GM21717 (cell line): ENCODE results near the gene FCRL2.

Source experiments
- ATAC-seq: cut with Tn5 transposase; IDR thresholded peaks from one replicate; pipeline ENCODE4 v1.9.1; 2021; ENCODE audit warnings: mild to moderate bottlenecking, moderate library complexity; ENCODE audit not compliant: unreplicated experiment

FCRL2 gene, protein sequence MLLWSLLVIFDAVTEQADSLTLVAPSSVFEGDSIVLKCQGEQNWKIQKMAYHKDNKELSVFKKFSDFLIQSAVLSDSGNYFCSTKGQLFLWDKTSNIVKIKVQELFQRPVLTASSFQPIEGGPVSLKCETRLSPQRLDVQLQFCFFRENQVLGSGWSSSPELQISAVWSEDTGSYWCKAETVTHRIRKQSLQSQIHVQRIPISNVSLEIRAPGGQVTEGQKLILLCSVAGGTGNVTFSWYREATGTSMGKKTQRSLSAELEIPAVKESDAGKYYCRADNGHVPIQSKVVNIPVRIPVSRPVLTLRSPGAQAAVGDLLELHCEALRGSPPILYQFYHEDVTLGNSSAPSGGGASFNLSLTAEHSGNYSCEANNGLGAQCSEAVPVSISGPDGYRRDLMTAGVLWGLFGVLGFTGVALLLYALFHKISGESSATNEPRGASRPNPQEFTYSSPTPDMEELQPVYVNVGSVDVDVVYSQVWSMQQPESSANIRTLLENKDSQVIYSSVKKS

DNA sequence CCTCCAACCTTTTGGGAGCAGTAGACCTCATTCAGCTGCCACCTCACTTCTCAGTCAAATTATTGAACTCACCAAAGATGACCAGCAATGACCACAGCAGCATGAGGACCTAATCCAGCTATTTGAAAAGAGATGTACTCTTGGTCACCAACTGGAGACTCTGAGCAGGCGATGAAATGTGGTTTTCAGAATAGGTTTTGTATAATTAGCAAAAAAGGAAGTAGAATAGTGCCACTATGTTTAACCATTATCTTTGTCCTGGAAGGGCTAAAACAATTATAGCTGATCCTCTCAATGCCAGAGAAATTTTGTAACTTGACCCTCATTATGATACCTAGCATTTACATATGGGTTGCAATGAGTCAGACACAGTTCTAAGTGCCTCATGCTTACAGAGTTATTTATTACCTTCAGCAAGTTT, at the start of gene FCRL2:
TSS of gene FCRL2 (minus strand) at position 162 of the 421 bp plus-strand sequence. CDS start at position 103, 59 bp downstream.
- ATAC-seq, result peak; percentile 55

DNA sequence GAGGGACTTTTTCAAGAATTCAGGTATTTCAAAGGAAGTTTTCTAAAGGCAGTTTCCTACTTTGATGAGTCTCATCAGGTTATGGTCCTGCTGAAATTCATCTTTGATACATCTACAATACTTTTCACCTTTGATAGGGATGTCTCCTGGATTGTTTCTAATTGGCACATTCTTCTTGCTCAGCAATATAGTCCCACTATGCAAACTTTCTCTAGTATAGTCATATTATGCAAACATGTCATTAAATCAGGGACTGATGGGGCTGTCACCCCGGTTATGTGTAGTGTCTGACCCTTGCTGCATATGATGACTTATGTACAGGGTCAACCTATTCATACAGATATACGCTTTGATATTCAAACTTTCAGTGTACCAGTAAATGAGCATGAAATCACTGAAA, 43.4 kb upstream of the FCRL2 start:
- ATAC-seq, result no peak

DNA sequence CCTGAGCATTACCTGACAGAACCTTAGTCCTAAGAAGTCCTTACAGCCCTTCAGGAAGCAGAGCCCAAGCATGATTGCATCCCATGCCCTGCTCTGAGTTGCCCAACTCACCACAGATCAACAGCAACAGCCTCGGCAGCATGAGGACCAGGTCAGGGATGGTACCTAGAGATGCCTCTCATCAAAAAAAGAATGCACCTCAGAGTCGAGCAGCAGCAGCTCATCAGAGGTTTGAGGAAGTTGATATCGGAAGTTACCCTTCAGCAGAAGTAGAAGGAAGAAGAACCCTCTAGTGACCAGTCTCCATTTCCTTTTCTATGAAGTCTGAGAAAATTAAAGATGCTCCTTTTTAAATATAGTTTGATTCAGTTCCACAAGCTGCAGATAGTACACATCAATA, 43.0 kb upstream of the FCRL2 start, which contains the start of gene FCRL1:
TSS of gene FCRL1 (minus strand) at position 225 of the 400 bp plus-strand sequence. CDS start at position 142, 83 bp downstream.
- no peak for ATAC-seq

DNA sequence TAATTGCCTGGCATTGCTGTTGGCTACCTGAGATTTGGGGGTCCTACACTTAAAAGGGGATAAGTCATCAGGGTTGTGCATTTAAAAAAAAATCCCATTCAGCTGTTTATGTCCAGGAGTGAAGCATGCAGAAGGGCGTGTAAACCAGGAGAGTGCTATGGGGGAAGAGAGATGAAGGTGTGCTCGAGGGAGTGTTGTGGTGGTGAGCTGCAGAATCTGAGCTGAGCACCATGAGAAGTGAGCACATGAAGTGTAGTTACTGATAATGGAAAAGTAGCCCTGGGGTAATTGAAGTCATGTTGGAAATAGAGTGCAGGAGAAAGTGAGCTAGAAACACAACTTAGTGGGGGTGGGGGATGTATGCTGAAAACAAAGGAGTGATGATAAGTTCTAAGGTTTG, 42.3 kb upstream of the FCRL2 start:
- no peak for ATAC-seq

DNA sequence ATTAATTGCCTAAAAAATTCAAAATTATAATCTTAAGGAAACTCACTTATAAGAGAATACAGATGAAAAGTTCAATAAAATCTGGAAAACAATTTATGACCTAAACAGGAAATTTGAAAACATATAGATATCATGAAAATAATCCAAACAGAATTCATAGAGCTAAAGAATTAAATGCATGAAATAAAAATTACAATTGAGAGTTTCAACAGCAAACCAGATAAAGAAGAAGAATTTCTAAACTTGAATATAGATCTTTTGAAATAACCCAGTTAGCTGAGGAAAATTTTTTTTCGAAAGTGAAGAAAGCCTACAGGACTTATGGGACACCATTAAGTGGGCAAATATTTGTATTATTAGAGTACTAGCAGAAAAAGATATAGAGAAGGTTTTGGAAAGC, 36.3 kb upstream of the FCRL2 start:
- ATAC-seq, result no peak

DNA sequence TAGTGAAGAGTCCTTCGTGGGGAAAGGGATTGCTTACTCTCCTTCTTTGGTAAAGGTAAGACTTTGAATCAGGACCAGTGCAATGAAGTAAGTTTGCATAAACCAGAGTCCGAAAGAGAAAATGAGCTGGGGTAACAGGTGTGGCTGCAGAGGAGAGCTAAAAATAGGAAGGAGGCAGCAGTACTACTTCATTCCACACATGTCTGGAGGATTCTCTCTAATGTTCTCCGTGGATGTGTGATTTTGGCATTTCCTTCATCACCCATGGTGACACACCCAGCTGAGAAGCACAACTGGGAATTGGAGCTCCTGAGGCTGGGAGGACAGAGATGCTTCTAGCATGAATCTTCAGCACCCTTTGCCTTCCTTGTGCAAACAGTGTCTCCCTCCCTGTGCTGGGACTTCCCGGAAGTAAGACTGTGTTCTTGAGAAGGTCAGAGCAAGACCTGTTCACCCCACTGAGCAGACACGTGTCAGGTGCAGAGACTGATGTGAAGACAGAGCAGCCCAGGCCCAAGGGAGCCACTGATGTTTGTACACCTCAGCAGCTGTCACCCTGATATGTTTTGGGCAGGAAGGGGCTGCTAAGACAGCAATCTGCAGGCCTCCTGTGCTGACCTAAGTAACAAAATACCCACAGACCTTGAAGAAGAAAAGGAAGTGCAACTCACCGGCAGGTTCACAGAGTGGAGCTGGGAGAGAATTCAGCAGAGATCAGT, 29.7 kb upstream of the FCRL2 start:
- ATAC-seq, result peak; percentile 84

DNA sequence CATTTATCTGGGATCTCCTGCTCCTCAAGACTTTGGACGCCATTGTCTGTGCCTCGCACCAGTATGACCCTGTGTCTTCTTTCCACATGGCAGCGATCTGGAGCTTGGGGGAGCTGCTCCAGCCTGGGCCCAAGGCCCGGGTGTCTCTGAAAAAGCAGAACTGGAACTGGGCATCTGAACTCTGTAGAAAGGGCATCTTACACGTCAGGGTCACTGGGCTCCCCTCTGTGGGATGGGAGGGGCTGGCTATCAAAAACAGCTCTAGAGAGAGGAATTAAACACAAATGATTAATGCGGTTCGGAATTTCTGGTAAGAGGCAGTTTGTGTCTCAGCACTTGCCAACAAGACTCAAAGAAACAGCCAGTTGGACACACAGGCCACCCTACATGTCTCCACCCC, 26.9 kb upstream of the FCRL2 start:
- no peak for ATAC-seq

DNA sequence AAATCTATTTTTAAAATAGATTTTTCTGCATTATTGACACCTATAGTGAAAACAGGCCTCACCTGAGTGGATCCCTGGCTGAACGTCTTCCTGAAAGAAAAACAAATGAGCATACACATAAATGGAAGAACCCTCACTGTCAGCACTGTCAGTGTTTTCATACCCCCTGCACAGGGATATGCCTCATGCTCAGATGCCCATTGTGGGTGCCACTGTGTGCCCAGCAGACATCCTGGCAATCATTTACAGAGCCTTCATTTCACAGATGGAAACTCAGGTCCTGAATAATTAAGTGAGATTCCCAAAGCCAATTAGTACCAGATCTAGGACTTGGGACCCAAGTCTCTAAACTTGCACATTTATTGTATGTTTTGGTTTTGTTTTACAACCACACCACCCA, 23.1 kb upstream of the FCRL2 start:
- ATAC-seq, result no peak

DNA sequence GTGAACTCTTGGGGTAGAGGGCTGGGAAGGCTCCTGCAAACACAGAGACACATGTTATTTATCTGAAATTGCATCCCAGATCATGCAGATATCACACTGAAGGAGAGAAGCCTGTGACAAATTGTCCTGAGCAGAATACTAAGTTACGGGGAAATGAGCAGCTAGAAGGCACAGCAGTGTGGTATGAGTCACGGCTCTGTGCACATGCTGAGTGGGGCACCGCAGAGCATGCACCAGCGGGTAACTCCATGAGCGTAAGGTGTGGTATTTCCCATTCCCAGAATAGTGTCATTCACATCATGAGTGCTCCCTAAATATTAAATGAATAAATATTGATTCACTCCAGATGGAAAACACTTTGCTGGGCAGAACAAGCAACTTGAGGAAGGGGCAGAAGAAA, 21.3 kb upstream of the FCRL2 start:
- no peak for ATAC-seq

DNA sequence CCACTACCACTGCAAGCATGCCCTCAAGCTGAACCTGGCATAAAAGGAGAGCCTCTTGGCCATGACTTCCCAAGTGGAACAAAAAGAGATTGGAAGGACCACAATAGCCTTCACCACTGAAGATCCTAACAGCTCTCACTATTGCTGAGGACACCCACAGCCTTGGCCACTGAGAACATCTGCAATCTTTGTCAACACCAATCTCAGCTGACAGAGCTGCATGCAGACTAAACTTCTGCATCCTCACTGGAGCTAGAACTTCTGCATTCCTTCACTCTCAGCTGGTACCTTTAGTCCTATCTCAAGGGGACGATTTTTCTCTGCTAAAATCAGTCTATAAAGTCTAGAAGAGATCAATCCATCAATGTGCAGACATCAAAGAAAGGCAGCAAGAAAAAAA, 8.3 kb upstream of the FCRL2 start:
- no peak for ATAC-seq

DNA sequence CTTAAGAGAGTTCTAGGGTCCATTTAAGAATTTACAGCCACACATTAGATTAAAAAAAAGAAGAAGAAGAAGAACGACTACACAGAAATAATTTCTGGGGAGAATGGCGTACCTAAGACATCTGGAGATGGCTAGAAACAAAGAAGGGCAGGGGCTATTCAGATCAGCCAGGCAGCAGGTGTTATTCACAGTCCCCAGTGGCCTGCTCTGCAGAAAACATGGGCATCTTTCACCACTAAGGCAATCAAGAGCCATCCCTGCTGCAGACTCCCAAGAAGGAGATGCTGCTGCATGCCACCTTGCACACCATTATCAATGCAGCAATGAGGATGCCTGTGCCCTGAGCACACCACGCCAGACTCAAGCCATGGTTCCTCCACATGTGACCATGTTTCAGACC, 7.9 kb upstream of the FCRL2 start:
- ATAC-seq, result no peak

DNA sequence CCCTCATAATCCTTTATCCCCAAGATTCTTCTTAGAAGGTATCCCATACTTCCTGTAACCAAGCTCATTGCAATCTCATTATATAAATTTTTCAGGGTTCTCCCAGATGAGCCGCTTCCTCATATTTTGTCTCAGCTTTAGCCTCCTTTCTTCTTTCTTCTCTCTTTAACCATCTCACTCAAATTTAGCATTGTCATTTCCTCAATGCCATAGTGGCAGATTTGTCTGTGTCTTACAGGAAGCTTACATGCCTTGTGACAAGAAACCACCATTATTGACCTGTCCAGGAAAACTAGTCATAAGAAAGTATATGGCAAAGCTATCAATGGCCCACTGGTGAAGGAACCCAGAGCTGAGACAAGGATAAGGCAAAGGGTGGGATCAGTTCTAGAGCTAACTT, 6.0 kb upstream of the FCRL2 start:
- ATAC-seq, result no peak

DNA sequence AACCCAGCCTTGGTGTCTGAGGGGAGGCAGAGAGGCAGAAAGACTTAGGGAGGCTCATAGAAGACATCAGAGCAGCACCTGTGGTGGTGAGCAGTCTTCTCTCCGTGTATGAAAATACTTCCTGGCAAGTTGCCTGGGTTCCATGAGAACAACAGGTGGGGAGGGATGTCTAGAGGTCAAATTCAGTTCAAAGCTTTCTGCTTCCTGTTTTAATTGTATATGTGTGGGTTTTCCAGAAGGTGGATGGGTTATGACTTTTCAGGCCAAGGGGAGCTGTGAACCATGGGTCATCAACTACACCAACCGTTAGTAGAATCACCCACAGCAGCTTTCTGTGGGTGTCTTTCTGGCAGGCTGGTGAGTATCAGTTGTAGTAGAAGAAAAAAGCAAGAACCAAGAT, 4.1 kb upstream of the FCRL2 start:
- ATAC-seq, result peak; percentile 66

DNA sequence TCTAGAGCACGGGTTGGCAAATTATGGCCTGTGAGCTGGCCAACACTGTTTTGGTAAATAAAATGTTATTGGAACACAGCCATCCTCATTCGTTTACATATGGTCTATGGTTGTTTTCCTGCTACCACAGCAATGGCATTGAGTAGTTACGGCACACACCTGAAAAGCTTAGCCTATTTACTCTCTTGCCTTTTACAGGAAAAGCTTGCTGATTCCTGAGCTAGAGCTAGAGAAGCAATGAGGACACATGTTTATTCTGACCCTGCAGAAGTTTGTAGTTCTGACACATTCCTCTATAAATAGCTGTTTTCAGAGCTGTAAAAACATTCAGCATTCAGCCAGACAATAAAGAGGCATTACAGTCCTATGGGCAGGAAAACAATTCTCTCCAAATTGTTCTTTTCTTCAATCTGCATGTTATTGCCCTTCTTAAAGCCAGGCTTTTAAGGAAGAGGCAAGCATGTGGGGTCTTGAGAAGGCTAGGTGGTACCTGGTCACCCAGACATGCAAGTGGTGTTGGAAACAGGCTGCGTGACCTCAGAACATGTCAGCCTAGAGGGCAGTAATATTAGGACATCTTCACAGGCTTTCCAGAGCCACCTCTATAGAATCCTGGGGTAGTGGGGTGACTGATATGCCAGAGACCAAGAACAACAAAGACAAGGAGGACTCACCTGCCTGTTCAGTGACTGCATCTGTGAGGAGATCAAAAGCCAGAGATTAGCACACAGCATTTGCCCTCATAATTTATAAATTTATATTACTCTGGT, 1.6 kb downstream of the FCRL2 start:
- ATAC-seq, result no peak

DNA sequence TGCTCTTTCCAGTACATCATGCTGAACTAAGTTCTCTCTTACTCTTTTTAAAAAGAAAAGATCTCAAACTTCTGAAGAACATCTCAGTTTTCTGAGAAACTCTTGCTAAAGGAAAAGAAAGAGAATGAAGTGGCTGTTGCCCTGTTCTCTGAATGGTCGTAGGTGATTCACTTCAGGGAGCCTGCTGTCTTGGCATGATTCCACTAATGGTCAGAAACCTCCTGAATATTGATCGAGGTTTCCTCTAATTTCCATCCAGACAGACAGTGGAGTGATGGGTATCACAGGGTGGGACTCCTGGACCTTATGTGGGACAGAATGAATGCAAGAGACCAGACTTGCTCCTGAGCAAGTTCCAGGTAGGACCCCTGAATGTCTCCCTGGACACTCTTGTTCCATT, 2.5 kb downstream of the FCRL2 start:
- ATAC-seq, result no peak

DNA sequence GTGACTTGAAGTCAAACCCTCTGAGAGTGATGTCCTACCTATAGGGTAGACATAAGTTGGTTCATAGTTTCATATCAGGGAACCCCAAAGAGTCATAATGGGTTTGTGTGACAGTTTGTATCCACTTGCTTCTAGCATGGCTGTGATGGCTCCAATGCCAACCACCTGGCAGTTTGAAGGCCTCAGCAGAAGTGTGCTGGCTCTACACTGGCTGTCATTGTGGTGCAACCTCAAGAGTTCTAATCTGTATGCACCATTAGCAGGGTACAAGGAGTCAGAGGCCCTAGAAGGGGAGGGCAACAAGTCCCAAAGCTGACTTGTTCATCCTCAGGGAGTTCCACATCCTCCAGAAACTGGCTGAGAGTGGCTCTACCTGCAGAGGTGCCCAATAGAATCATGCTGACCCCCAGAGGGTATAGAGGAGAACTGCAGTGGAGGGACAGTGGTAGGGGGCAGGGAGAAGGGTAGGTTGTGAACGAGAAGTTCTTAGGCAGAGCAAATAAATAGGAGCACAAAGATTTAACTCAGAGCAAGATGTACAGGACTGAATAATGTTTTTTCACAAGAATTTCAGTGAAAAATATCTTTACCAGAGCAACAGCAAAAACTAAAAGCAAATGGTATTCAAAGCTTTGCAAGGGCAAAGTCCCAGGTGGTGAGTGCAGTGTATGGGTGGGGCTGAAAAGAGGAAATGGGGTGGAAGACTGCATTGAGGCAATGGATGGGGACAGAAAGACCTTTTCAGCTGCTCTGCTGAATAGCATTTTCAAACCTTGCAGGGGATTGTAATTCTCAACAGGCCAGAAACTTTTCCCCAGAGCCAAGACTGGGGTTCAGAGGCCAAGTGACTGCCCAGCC, 3.2 kb downstream of the FCRL2 start:
- ATAC-seq, result peak; percentile 55

DNA sequence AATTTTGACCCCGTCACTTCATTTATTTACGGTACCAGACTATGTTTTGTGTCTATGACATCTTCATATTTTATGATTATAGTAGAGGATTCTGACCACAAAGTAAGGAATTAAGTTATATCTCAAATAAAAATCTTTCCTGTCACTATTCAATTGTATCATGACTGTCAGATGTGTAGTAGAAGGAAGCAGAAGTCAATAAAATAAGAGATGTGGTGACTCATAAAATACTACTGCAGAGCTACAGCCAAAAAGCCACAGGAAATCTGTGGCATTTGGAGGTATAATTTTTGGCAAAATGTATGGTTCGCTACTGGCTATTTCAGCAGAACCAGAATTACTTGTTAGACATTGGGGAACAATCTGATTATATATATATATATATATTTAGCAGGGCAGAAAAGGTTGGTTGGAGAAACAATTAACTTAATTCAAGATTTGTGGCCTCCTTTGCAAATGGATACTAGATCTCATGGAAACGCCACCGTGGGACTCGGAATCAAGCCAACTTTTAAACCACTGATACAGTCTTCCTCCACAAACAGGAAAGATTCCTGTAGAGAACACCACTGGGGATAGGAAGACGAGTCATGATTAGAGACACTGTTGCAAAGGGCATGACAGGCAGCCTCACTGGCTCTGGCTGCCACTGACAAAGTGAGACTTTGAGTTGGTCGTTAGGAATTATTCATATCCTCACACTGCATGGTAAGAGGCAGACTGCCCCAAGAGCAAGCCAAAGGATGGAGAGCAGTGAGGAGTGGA, 5.1 kb downstream of the FCRL2 start:
- no peak for ATAC-seq

DNA sequence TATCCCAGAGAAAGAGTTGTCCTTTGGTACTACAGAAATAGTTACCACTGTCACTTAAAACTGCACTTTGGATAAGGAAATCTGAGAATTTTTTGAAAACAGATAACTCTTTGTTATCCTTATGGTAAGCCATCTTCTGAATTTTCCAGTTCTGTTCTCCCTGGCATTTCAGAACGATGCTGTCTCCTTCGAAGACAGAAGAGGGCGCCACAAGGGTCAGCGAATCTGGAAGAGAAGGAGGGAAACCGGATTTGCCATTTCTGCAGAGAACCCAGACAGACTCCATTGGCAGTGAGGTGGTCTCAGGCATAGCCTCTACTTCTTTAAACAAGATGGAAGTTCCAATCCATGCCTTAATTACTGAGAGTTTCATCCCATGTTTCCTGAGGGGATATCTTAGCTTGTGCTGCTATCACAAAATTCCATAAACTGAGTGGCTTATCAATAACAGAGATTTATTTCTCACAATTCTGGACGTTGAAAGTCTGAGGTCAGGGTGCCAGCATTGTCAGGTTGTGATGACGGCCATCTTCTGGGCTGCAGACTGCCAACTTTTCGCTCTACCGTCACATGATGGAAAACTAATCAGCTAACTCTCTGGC, 6.4 kb downstream of the FCRL2 start:
- ATAC-seq, result no peak

DNA sequence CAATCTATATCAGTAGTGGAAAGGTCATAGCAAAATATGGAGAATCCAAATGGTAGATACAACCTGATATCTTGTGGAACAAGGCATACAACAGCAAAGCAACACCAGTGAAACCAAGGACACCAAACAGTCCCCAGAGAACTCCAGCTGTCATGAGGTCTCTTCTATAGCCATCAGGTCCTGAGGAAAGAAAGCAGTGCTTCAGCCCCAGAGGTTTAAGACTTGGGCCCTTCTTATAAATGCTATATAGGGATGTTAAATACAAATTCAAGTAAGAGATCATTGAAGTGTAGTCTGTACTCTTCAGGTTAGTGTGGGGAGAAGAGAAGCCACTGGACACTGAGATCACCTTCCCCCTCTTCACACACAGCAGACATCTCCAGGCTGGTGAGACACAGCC, 10.1 kb downstream of the FCRL2 start:
- no peak for ATAC-seq
